Lower leg skin (tissue), 4 donors: ENCODE data around the gene RABEP2. TPM values are rescaled to one million over a fixed set of nuclear protein-coding genes. Genes with fewer than 3 reads are reported as not detected.

Source experiments
- DNase-seq, 2 donors: peaks; one replicate each; pipeline ENCODE4 v3.0.0-alpha.2; 2019; ENCODE audit warnings: low spot score in 2 of 2
- H3K4me3 ChIP-seq: fragments of 200-600 bp; sonication (generic); 2 replicates; pipeline ENCODE4 v1.5.1; 2017; ENCODE audit warnings: mild to moderate bottlenecking, low read depth; ENCODE audit not compliant: poor library complexity, severe bottlenecking
- CTCF ChIP-seq, 3 donors: fragments of 450-650 bp; IDR thresholded peaks; one replicate each; pipeline ENCODE4 v1.5.1; 2016; ENCODE audit warnings: antibody characterized with exemption in 3 of 3, mild to moderate bottlenecking in 3 of 3, moderate library complexity in 2 of 3
- POLR2A ChIP-seq, 2 donors: fragments of 450-650 bp; IDR thresholded peaks; one replicate each; pipeline ENCODE4 v1.6.1; 2016 to 2017; ENCODE audit warnings: antibody characterized with exemption in 2 of 2, mild to moderate bottlenecking in 1 of 2, moderate library complexity in 1 of 2
- WGBS, 2 donors: methylation state at CpG; one replicate each; pipeline ENCODE4 v1.1.5; 2018; 5-methylcytosine and 5-hydroxymethylcytosine counted together
- intact Hi-C: fragments of 100-400 bp; cut with DNase I; formaldehyde crosslinking; loops from one replicate; pipeline ENCODE4 v1.15.0; 2023; ENCODE audit warnings: low total_unique reads
- total RNA-seq, 4 donors: library from RNA; depleted of rRNA; stranded (reverse); fragments of >200 nt; gene quantifications; one replicate each; pipeline ENCODE4 v1.1.0, GENCODE V29; 2016

RABEP2 gene
- total RNA-seq, 4 donors from 2014 or later: 80.7 to 124 (median 94.9) TPM

- intact Hi-C loops: no loop called here
- 70 to 72% methylated on average over 25 to 32 of the region's 32 CpGs for WGBS, 2 donors
- TF ChIP-seq CTCF (IDR thresholded peaks at IDR 0.05) (no peak), POLR2A (IDR thresholded peaks at IDR 0.05) (no peak)
- no peak for DNase-seq
- no peak overlapping the region for H3K4me3 ChIP-seq
Measured at GRCh38 chr16:28865722-28866453, 59.1 kb downstream of the RABEP2 start.

GRCh38 chr16:28865001-28865688 lies 59.9 kb downstream of the RABEP2 start:
- intact Hi-C loops: no loop called here
- WGBS, 2 donors: 80 to 91% methylated on average over 12 of the region's 12 CpGs
- no peak overlapping the region for H3K4me3 ChIP-seq
- no peak for DNase-seq
- no peak for TF ChIP-seq CTCF (IDR thresholded peaks at IDR 0.05)
- TF ChIP-seq POLR2A (IDR thresholded peaks at IDR 0.05): no peak

GRCh38 chr16:28863929-28864793 lies 60.9 kb downstream of the RABEP2 start:
- DNase-seq: no peak
- 2% methylated on average over 24 to 42 of the region's 42 CpGs for WGBS, 2 donors
- intact Hi-C loops: no loop called here
- peak overlapping the region; percentile 87 for H3K4me3 ChIP-seq
- TF ChIP-seq POLR2A (IDR thresholded peaks at IDR 0.05): no peak
- no peak for TF ChIP-seq CTCF (IDR thresholded peaks at IDR 0.05)

- 70 to 84% methylated on average over 4 of the region's 4 CpGs for WGBS, 2 donors
- intact Hi-C loops: no loop called here
- no peak overlapping the region for H3K4me3 ChIP-seq
- TF ChIP-seq POLR2A (IDR thresholded peaks at IDR 0.05) (no peak), CTCF (IDR thresholded peaks at IDR 0.05) (no peak)
- DNase-seq: no peak
Measured at GRCh38 chr16:28859326-28859725, 65.7 kb downstream of the RABEP2 start.

- intact Hi-C loops: no loop called here
- no peak overlapping the region for H3K4me3 ChIP-seq
- TF ChIP-seq POLR2A (IDR thresholded peaks at IDR 0.05) (no peak), CTCF (IDR thresholded peaks at IDR 0.05) (no peak)
- 55 to 69% methylated on average over 8 of the region's 8 CpGs for WGBS, 2 donors
- no peak for DNase-seq
Measured at GRCh38 chr16:28858421-28858820, 66.6 kb downstream of the RABEP2 start.

Other genes starting within 250 kb of the RABEP2 start
- 100 to 1,000 TPM; 188 to 390 (median 282) TPM for gene EIF3C, start 213.8 kb downstream of the RABEP2 start, total RNA-seq
- gene NPIPB9, start 173.5 kb downstream of the RABEP2 start, total RNA-seq: 1 to 10 TPM in 3 of 4 donors, under 1 TPM in 1; 0.93 to 4.6 (median 2.8) TPM
- gene ATXN2L, start 102.2 kb downstream of the RABEP2 start, total RNA-seq: 100 to 1,000 TPM in 1 of 4 donors, 10 to 100 TPM in 3; 54.8 to 152 (median 66.5) TPM
- 100 to 1,000 TPM; 103 to 121 (median 110) TPM for gene TUFM, start 78.9 kb downstream of the RABEP2 start, total RNA-seq
- gene SH2B1, start 61.4 kb downstream of the RABEP2 start, total RNA-seq: 10 to 100 TPM; 21.7 to 40.0 (median 30.6) TPM
- gene ATP2A1, start 46.8 kb downstream of the RABEP2 start, total RNA-seq: under 1 TPM; 0.07 to 0.46 (median 0.21) TPM
- 1 to 10 TPM in 1 of 4 donors, under 1 TPM in 1, not detected in 2; 0.26 to 1.1 TPM for gene CD19, start 6.7 kb upstream of the RABEP2 start, total RNA-seq
- 10 to 100 TPM; 22.0 to 32.8 (median 25.1) TPM for gene NFATC2IP, start 25.7 kb upstream of the RABEP2 start, total RNA-seq
- gene SPNS1, start 49.5 kb upstream of the RABEP2 start, total RNA-seq: 10 to 100 TPM; 24.2 to 34.6 (median 34.0) TPM
- 1 to 10 TPM in 3 of 4 donors, under 1 TPM in 1; 0.88 to 9.0 (median 3.3) TPM for gene LAT, start 59.8 kb upstream of the RABEP2 start, total RNA-seq